Measurements from ENCODE around the gene PPP1R9A.

PPP1R9A gene

GRCh38 chr7:95323410-95324129, 416.2 kb downstream of the PPP1R9A start:
- DNase-seq = no peak

- no peak for DNase-seq
Measured at GRCh38 chr7:95324431-95324830, 417.0 kb downstream of the PPP1R9A start, which contains the start of gene PON1. PON1 (minus strand) TSS chr7:95324532; CDS start chr7:95324475, 57 bp downstream.

GRCh38 chr7:95327356-95327755, 420.0 kb downstream of the PPP1R9A start:
- no peak for DNase-seq

- DNase-seq = peak in 1 of 2 experiments; percentile 27
Measured at GRCh38 chr7:95330204-95330960, 423.0 kb downstream of the PPP1R9A start.

GRCh38 chr7:95330961-95331337, 423.6 kb downstream of the PPP1R9A start:
- no peak for DNase-seq

GRCh38 chr7:95334447-95334846, 427.1 kb downstream of the PPP1R9A start:
- DNase-seq = no peak

GRCh38 chr7:95335093-95335492, 427.7 kb downstream of the PPP1R9A start:
- DNase-seq = no peak

- no peak for DNase-seq
Measured at GRCh38 chr7:95338832-95339231, 431.4 kb downstream of the PPP1R9A start.

GRCh38 chr7:95340491-95340890, 433.1 kb downstream of the PPP1R9A start:
- DNase-seq = no peak

- no peak for DNase-seq
Measured at GRCh38 chr7:95342029-95342428, 434.6 kb downstream of the PPP1R9A start.

GRCh38 chr7:95342642-95343307, 435.4 kb downstream of the PPP1R9A start:
- DNase-seq = no peak

All from Kasumi-1 (cell line).